Activated naive CD8-positive, alpha-beta T cell treated with anti-CD3 and anti-CD28 coated beads, Interleukin-2, amount 50 U/mL, for 24 hours (primary cell): ENCODE results near the gene GGA3.
"Not testable (repeated sequence)": the region's sequence is repeated elsewhere in the genome, so short reads cannot be mapped to it uniquely, and the experiment has no call there.

Experiments
- ATAC-seq: fragments of 150-1000 bp; cut with Tn5 transposase; one replicate; pipeline ENCODE4 v1.10.0; 2021
- DNase-seq: peaks from one replicate; pipeline ENCODE4 v3.0.0; 2021
- H3K27ac Mint-ChIP-seq: one replicate; pipeline ENCODE4 v1.8.0; 2021; ENCODE audit warnings: mild to moderate bottlenecking, mixed read lengths
- H3K27me3 Mint-ChIP-seq: one replicate; pipeline ENCODE4 v1.8.0; 2021; ENCODE audit warnings: mixed read lengths
- H3K36me3 Mint-ChIP-seq: one replicate; pipeline ENCODE4 v1.8.0; 2021; ENCODE audit warnings: low read depth, mixed read lengths
- H3K4me1 Mint-ChIP-seq: one replicate; pipeline ENCODE4 v1.8.0; 2021; ENCODE audit warnings: mixed read lengths
- H3K4me3 Mint-ChIP-seq: one replicate; pipeline ENCODE4 v1.8.0; 2021; ENCODE audit warnings: mild to moderate bottlenecking, moderate library complexity, mixed read lengths
- H3K9me3 Mint-ChIP-seq: one replicate; pipeline ENCODE4 v1.8.0; 2021; ENCODE audit warnings: mixed read lengths

Gene GGA3

DNA sequence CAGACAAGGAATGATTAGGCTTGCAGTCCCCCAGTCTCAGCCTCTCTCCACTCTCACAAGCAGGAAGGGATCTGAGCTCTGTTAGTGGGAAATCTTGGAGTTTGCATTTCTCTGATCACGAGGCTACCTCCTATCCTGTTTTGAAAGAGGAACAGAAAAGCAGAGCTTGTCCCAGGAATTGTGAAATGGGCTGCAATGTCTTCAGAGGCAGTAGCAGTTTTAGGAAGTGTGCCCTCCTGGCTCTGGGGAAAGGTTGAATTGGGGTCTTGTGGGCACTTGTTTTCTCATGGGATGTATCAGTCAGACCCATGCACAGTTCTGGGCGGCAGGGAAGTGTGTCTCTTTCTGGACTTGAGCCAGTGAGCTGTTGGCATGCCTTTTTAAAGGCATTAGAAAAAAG is 33.1 kb downstream of the GGA3 start:
- DNase-seq (no peak), ATAC-seq (no peak)
- Mint-ChIP-seq H3K4me3 (no peak overlapping the region), H3K4me1 (peaks cover 3% of the 10 kb centered on the region), H3K36me3 (peaks cover 52% of the 10 kb centered on the region), H3K27me3 (no peaks in the 10 kb centered on the region), H3K9me3 (no peaks in the 10 kb centered on the region), H3K27ac (no peak overlapping the region)

DNA sequence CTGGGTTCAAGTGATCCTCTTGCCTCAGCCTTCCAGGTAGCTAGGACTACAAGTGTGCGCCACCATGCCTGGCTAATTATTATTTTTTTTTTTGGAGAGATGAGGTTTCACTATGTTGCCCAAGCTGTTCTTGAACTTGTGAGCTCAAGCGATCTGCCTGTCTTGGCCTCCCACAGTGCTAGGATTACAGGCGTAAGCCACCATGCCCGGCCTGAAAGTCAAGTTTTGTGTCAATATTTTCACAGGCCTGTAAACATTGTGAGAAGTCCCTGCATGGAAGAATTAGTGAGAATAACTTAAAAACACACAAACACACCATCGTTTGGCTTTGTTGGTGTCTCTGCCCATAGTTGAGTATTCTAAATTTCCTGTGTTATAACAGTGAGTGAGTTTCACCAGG is 33.7 kb downstream of the GGA3 start:
- Mint-ChIP-seq H3K9me3 (no peaks in the 10 kb centered on the region), H3K36me3 (peaks cover 51% of the 10 kb centered on the region), H3K27ac (no peak overlapping the region), H3K4me3 (no peak overlapping the region), H3K4me1 (peaks cover 3% of the 10 kb centered on the region), H3K27me3 (no peaks in the 10 kb centered on the region)
- DNase-seq: no peak
- ATAC-seq: no peak

DNA sequence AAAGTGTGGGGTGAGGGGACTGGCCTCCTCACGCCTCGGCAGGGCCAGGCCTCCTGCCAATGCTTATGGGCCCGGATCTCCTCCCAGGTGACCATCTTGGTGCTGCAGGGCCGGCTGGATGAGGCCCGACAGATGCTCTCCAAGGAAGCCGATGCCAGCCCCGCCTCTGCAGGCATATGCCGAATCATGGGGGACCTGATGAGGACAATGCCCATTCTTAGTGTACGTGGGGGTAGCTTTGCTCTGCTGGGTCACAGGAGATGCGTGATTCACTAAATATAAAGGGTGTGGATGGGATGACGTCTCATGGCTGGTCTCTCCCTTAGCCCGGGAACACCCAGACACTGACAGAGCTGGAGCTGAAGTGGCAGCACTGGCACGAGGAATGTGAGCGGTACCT is 36.4 kb downstream of the GGA3 start:
- peaks cover 42% of the 10 kb centered on the region for H3K36me3 Mint-ChIP-seq
- no peak for DNase-seq
- no peaks in the 10 kb centered on the region for H3K27me3 Mint-ChIP-seq
- H3K9me3 Mint-ChIP-seq: no peaks in the 10 kb centered on the region
- ATAC-seq: no peak
- H3K4me1 Mint-ChIP-seq: peaks cover 3% of the 10 kb centered on the region
- H3K27ac Mint-ChIP-seq: no peak overlapping the region
- H3K4me3 Mint-ChIP-seq: no peak overlapping the region

DNA sequence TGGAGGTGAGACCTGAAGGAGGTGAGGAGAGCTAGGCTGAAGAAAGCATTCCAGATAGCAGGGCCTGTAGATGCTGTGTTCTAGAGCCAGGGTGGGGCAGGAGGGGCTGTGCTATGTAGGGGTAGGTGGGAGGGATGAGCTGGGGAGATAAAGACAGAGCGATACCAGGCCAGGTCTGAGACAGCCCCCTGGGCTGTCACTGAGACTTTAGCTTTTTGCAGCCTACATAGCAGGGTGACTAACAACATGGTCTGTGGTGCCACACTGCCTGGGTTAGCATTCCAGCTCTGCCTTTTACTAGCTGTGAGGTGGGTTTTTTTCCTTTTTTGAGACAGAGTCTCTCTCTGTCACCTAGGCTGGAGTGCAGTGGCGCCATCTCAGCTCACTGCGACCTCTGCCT is 41.6 kb downstream of the GGA3 start:
- ATAC-seq (no peak), DNase-seq (no peak)
- Mint-ChIP-seq H3K36me3 (peaks cover 49% of the 10 kb centered on the region), H3K9me3 (no peaks in the 10 kb centered on the region), H3K4me3 (no peak overlapping the region), H3K27me3 (no peaks in the 10 kb centered on the region), H3K4me1 (peaks cover 2% of the 10 kb centered on the region), H3K27ac (no peak overlapping the region)

DNA sequence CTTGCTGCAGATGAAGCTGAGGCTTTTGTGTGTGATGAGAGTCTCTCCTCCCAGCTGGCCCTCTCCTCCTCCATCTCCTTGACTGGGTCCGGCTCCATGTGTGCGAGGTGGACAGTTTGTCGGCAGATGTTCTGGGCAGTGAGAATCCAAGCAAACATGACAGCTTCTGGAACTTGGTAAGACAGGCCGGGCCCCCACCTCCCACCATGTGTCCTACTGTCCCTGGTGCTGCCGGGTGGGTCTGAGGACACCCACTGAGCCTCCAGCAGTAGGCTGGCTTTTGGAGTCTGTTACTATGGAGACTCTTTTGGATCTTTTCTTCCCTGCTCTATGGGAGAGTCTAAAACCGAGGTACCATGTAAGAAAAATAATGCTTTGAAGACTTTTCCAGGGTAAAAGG is 43.3 kb downstream of the GGA3 start:
- no peak overlapping the region for H3K27ac Mint-ChIP-seq
- H3K4me3 Mint-ChIP-seq: no peak overlapping the region
- DNase-seq: no peak
- H3K27me3 Mint-ChIP-seq: no peaks in the 10 kb centered on the region
- ATAC-seq: no peak
- H3K9me3 Mint-ChIP-seq: no peaks in the 10 kb centered on the region
- no peaks in the 10 kb centered on the region for H3K4me1 Mint-ChIP-seq
- H3K36me3 Mint-ChIP-seq: peaks cover 52% of the 10 kb centered on the region

DNA sequence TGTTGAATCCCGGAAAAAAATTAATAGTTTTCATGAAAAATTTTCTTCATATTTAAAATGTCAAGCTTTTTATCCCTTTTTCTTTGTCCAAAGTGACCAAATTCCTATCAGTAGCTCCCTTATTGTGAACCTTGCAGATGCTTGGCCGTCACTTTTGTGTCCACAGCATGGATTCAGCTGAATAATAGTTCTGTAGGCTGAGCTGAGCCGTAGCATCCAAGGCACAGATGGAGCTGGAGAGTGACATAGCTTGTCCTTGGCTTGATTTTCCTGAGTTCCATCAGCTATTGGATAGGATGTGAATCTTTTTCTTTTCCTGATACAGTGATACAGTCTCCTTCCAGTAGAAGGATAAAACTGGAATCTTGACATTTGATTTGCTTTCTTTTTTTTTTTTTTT is 52.3 kb downstream of the GGA3 start:
- H3K27ac Mint-ChIP-seq: no peak overlapping the region
- peaks cover 38% of the 10 kb centered on the region for H3K36me3 Mint-ChIP-seq
- H3K4me1 Mint-ChIP-seq: peaks cover 27% of the 10 kb centered on the region
- no peak overlapping the region for H3K4me3 Mint-ChIP-seq
- no peak for DNase-seq
- no peaks in the 10 kb centered on the region for H3K27me3 Mint-ChIP-seq
- ATAC-seq: no peak
- H3K9me3 Mint-ChIP-seq: no peaks in the 10 kb centered on the region

DNA sequence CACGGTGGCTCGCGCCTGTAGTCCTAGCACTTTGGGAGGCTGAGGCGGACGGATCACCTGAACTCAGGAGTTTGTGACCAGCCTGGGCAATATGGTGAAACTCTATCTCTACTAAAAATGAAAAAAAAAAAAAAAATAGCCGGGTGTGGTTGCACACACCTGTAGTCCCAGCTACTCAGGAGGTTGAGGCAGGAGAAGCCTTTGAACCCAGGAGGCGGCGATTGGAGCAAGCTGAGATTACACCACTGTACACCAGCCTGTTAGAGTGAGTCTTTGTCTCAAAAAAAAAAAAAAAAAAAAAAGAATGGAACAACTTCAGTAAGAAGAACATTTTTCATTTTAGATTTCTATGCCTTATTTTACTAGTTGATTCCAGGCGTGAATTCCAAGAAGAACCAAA is 53.2 kb downstream of the GGA3 start:
- H3K4me3 Mint-ChIP-seq: no peak overlapping the region
- DNase-seq (no peak), ATAC-seq (no peak)
- H3K9me3 Mint-ChIP-seq: no peaks in the 10 kb centered on the region
- H3K27me3 Mint-ChIP-seq: no peaks in the 10 kb centered on the region
- peaks cover 27% of the 10 kb centered on the region for H3K4me1 Mint-ChIP-seq
- H3K36me3 Mint-ChIP-seq: peaks cover 34% of the 10 kb centered on the region
- H3K27ac Mint-ChIP-seq: peak overlapping the region; percentile 22

DNA sequence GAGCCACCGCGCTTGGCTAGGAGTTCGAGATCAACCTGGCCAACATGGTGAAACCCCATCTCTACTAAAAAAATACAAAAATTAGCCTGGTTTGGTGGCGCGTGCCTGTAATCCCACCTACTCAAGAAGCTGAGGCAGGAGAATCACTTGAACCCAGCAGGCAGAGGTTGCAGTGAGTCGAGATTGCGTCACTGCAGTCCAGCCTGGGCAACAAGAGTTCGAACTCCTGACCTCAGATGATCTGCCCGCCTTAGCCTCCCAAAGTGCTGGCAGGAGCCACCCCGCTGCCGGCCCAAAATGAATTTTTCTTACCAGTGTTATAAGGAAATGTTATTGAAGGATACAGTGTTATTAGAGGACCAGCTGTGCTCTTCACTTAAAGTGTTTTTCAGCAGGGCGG is 53.6 kb downstream of the GGA3 start:
- Mint-ChIP-seq H3K36me3 (peaks cover 32% of the 10 kb centered on the region), H3K27ac (no peak overlapping the region), H3K4me3 (no peak overlapping the region), H3K27me3 (no peaks in the 10 kb centered on the region), H3K4me1 (peaks cover 27% of the 10 kb centered on the region), H3K9me3 (no peaks in the 10 kb centered on the region)
- ATAC-seq (no peak), DNase-seq (no peak)

DNA sequence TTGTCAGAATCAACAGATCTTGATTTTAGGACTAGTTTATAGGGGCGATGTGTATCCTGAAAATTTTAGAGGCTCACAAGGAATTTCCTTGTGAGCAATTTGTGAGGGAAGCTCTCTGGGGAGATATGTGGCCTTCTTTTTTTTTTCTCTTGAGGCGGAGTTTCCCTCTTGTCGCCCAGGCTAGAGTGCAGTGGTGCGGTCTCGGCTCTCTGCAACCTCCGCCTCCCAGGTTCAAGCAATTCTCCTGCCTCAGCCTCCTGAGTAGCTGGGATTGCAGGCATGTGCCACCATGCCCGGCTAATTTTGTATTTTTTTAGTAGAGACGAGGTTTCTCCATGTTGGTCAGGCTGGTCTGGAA is 54.4 kb downstream of the GGA3 start:
- not testable (repeated sequence) for DNase-seq, H3K27me3 Mint-ChIP-seq, ATAC-seq, H3K9me3 Mint-ChIP-seq
- Mint-ChIP-seq H3K4me1 (peaks cover 27% of the 10 kb centered on the region), H3K27ac (peak overlapping the region; percentile 95), H3K4me3 (peak overlapping the region; percentile 96), H3K36me3 (peaks cover 29% of the 10 kb centered on the region)

DNA sequence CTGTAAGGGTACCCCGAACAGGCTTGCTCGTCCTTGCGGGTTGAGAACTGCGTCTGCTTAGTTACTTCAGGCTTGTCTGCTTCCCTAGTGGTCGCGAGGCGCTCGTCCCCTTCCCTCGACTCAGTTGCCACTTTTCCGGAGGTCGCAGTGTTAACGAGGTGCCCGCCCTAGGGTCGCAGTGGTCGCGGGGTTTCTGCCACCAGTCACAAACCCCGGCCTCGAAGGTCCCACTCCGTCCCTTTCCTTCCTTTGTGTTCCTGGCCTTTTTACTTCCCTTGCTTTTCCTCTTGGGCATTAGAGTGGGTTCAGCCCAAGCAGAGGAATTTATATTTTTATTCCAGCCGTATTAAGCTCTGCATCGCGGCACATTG is 55.6 kb downstream of the GGA3 start:
- peaks cover 24% of the 10 kb centered on the region for H3K36me3 Mint-ChIP-seq

DNA sequence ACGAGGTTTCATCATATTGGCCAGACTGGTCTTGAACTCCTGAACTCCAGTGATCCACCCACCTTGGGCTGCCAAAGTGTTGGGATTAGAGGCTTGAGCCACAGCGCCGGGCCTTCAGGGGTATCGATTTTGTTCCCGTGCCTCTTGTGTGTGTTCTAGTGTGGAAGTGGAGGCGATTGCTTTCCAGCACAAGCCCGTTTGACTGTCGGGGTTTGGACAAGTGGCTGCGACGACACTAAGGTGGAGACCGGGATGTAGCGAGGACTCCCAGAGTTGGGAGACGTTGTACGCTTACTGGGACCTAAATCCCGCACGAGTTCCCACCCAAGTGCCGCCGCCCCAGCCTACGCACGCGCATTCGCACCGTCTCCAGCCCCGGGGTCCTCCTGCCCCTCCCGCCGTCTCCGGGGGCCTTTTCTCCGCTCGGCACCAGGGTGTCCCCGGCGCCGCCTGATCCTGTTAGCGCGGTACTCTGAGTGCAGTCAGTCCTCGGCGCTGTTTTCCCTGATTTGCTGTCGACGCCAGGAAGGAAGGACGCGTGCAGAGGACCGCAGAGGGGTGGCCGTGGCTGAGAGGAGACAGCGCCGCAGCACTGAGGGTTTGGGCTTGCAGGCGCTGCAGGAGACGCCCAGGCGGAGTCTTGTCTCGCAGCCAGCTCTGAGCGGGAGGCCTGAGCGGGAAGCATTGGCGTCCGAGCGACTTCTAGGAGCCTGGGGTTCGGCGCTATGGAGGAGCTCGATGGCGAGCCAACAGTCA is 56.2 kb downstream of the GGA3 start, which contains the start of gene NUP85:
Gene NUP85 (plus strand): TSS at position 643 of the 756 bp plus-strand sequence. CDS start 83 bp downstream, at position 726.
- ATAC-seq (peak; percentile 88), DNase-seq (peak; percentile 96)
- Mint-ChIP-seq H3K9me3 (no peaks in the 10 kb centered on the region), H3K27me3 (no peaks in the 10 kb centered on the region), H3K27ac (peak within 1 kb of the TSS; percentile 95), H3K36me3 (peaks cover 21% of the 10 kb centered on the region), H3K4me1 (peaks cover 29% of the 10 kb centered on the region), H3K4me3 (peak within 1 kb of the TSS; percentile 96)

More for the DNA sequence above, 55.6 kb downstream of the GGA3 start:
- Mint-ChIP-seq H3K9me3 (no peaks in the 10 kb centered on the region), H3K4me3 (peak overlapping the region; percentile 96), H3K27ac (peak overlapping the region; percentile 95), H3K4me1 (peaks cover 29% of the 10 kb centered on the region), H3K27me3 (no peaks in the 10 kb centered on the region)
- DNase-seq: no peak
- no peak for ATAC-seq

DNA sequence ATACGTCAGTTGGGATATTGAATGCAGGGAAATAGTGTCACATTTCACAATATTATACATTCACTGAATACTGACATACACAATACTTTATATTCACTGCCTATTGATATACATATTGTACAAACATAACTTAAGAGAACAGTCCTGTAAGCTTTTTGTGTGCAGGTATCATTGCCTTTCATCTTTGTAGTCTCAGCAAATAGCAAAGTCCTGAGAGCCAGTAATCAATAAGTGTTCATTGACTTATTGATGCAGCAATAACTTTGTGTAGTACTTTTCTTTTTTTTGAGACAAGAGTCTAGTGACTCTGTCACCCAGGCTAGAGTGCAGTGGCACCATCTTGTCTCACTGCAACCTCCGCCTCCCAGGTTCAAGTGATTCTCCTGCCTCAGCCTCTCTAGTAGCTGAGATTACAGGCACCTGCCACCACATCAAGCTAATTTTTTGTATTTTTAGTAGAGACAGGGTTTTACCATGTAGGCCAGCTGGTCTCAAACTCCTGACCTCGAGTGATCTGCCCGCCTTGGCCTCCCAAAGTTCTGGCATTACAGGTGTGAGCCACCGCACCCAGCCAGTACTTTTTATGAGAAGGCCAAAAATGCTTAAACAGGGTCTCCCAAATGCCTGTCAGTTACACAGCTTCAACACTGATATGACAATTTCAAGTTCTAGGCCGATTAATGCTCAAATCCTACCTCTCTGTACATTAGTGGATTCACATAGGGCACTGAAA is 61.4 kb downstream of the GGA3 start:
- Mint-ChIP-seq H3K9me3 (no peaks in the 10 kb centered on the region), H3K4me1 (peaks cover 8% of the 10 kb centered on the region)
- ATAC-seq: no peak

DNA sequence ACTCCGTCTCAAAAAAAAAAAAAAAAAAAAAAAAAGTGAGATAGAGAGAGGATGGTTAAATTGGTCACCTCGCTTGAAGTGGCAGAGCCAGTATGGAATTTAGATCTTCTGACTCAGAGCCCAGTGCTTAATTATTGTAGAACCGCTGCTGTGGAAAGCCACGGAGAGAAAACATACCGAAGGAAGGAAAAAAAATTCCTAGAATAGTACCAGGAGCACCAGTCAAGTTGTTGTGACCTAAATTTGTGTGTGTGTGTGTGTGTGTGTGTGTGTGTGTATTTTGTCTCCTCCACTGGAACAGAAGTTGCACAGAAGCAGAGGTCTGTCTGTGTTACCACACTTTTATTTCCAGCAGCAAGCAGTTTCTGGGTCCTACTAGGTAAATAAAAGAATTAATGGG is 66.5 kb downstream of the GGA3 start:
- no peak overlapping the region for H3K27ac Mint-ChIP-seq
- H3K4me1 Mint-ChIP-seq: no peaks in the 10 kb centered on the region
- ATAC-seq (no peak), DNase-seq (no peak)
- no peaks in the 10 kb centered on the region for H3K36me3 Mint-ChIP-seq
- no peaks in the 10 kb centered on the region for H3K9me3 Mint-ChIP-seq
- no peak overlapping the region for H3K4me3 Mint-ChIP-seq
- no peaks in the 10 kb centered on the region for H3K27me3 Mint-ChIP-seq

More for the DNA sequence above, 61.4 kb downstream of the GGA3 start:
- Mint-ChIP-seq H3K27me3 (no peaks in the 10 kb centered on the region), H3K4me3 (no peak overlapping the region), H3K27ac (no peak overlapping the region), H3K36me3 (no peaks in the 10 kb centered on the region)
- no peak for DNase-seq

DNA sequence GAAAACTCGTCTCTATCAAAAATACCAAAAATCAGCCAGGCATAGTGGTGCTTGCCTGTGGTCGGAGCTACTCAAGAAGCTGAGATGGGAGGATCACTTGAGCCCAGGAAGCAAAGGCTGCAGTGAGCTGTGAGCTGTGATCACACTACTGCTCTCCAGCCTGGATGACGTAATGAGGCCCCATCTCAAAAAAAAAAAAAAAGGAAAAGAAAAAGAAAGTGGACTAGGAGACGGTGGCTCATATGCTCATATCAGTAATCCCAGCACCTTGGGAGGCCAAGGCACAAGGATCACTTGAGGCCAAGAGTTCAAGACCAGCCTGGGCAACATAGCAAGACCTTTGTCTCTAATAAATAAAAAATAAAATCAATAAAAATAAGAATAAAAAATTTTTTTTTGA is 69.8 kb downstream of the GGA3 start:
- no peak overlapping the region for H3K4me3 Mint-ChIP-seq
- DNase-seq (no peak), ATAC-seq (no peak)
- H3K9me3 Mint-ChIP-seq: no peaks in the 10 kb centered on the region
- no peak overlapping the region for H3K27ac Mint-ChIP-seq
- H3K27me3 Mint-ChIP-seq: no peaks in the 10 kb centered on the region
- peaks cover 7% of the 10 kb centered on the region for H3K4me1 Mint-ChIP-seq
- H3K36me3 Mint-ChIP-seq: no peaks in the 10 kb centered on the region

DNA sequence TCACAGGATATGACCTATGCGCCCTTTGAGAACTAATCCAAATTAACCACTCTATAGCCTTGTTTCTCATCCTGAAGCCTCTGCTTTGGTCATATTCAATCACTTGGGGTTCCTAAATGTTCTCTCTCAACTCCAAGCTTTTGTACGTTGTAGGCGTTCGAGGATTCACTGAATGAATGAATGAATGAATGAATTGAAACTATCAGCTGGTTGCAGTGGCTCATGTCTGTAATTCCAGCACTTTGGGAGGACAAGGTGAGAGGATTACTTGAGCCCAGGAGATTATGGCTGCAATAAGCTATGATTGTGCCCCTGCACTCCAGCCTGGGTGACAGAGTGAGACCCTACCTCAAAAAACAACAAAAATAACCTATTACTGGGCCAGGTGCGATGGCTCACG is 72.8 kb downstream of the GGA3 start:
- H3K4me3 Mint-ChIP-seq: no peak overlapping the region
- no peaks in the 10 kb centered on the region for H3K36me3 Mint-ChIP-seq
- H3K4me1 Mint-ChIP-seq: peaks cover 17% of the 10 kb centered on the region

More for the DNA sequence above, 72.8 kb downstream of the GGA3 start:
- H3K9me3 Mint-ChIP-seq: no peaks in the 10 kb centered on the region
- ATAC-seq: no peak
- DNase-seq: no peak
- H3K27me3 Mint-ChIP-seq: no peaks in the 10 kb centered on the region
- no peak overlapping the region for H3K27ac Mint-ChIP-seq
